Type B pancreatic cell (in vitro differentiated cells): ENCODE data around the gene MRPL28. TPM values are rescaled to one million over a fixed set of nuclear protein-coding genes. Genes with fewer than 3 reads are reported as not detected.
A peak's percentile ranks its signal among the peaks of the same experiment; 100 is the strongest.
"Not testable (repeated sequence)": the region's sequence is repeated elsewhere in the genome, so short reads cannot be mapped to it uniquely, and the experiment has no call there.

Experiments used
- DNase-seq: peaks from one replicate; pipeline ENCODE4 v3.0.0; 2021; ENCODE audit warnings: mixed read lengths; ENCODE audit not compliant: unreplicated experiment; ENCODE audit errors: extremely low spot score
- H3K27ac Mint-ChIP-seq: 2 replicates; pipeline ENCODE4 v1.8.0; 2021; ENCODE audit warnings: mild to moderate bottlenecking, mixed read lengths
- H3K27me3 Mint-ChIP-seq: 2 replicates; pipeline ENCODE4 v1.8.0; 2021; ENCODE audit warnings: mixed read lengths
- H3K36me3 Mint-ChIP-seq: 2 replicates; pipeline ENCODE4 v1.8.0; 2021; ENCODE audit warnings: mixed read lengths
- H3K4me1 Mint-ChIP-seq: one replicate; pipeline ENCODE4 v1.8.0; 2021; ENCODE audit warnings: mixed read lengths; ENCODE audit not compliant: unreplicated experiment
- H3K4me3 Mint-ChIP-seq: 2 replicates; pipeline ENCODE4 v1.8.0; 2021; ENCODE audit warnings: mild to moderate bottlenecking, mixed read lengths
- H3K9me3 Mint-ChIP-seq: 2 replicates; pipeline ENCODE4 v1.8.0; 2021; ENCODE audit warnings: mixed read lengths
- total RNA-seq: library from RNA; stranded (reverse); gene quantifications from 2 replicates; pipeline ENCODE4 v1.2.1, GENCODE V29; 2021; ENCODE audit warnings: low replicate concordance
- TF ChIP-seq, protein P1 (sequence below): fragments of 200-600 bp; sonication (generic); conservative IDR thresholded peaks from 2 replicates; pipeline ENCODE4 v1.5.0; 2021; ENCODE audit warnings: antibody characterized with exemption, mild to moderate bottlenecking

The MRPL28 gene
- total RNA-seq, 1 donor from 2014 or later = 75.3 TPM

DNA sequence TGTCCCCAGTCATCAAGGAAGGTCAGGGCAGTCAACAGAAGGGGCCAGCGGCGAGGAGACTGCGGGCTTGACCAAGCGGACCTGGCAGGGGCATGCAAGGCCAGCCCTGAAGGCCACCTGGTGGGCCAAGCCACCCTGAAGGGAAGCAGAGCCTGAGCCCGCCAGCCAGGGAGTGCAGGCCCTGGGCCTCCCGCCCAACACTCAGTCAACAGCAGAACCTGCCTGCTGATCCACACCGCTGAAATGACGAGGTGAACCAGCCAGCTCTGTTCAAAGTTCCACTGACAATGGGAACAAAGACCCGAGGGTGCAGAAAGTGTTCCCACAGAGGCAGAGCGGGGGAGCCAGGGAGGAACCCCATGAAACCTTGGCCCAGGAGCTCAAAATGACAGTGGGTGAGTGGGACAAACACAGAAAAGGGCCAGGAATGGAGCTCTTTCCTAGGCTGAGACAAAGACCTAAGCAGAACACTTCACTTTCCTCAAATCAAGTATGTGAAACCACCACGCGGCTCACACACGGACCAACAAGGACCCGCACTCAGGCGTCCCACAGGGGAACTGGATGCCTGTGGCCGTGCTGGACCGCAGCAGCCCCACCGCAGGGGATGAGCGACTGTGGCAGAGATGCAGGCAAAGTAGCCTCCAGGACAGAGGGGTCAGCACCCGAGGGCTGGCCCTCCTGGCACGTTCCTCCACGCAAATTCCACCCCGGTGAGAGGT lies 29.8 kb downstream of the MRPL28 start:
- Mint-ChIP-seq H3K9me3 (no peaks in the 10 kb centered on the region), H3K36me3 (peaks cover 22% of the 10 kb centered on the region), H3K27me3 (no peaks in the 10 kb centered on the region), H3K4me1 (no peaks in the 10 kb centered on the region), H3K4me3 (no peak overlapping the region), H3K27ac (no peak overlapping the region)
- TF ChIP-seq, protein P1, sequence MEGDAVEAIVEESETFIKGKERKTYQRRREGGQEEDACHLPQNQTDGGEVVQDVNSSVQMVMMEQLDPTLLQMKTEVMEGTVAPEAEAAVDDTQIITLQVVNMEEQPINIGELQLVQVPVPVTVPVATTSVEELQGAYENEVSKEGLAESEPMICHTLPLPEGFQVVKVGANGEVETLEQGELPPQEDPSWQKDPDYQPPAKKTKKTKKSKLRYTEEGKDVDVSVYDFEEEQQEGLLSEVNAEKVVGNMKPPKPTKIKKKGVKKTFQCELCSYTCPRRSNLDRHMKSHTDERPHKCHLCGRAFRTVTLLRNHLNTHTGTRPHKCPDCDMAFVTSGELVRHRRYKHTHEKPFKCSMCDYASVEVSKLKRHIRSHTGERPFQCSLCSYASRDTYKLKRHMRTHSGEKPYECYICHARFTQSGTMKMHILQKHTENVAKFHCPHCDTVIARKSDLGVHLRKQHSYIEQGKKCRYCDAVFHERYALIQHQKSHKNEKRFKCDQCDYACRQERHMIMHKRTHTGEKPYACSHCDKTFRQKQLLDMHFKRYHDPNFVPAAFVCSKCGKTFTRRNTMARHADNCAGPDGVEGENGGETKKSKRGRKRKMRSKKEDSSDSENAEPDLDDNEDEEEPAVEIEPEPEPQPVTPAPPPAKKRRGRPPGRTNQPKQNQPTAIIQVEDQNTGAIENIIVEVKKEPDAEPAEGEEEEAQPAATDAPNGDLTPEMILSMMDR = no peak
- no peak for DNase-seq

DNA sequence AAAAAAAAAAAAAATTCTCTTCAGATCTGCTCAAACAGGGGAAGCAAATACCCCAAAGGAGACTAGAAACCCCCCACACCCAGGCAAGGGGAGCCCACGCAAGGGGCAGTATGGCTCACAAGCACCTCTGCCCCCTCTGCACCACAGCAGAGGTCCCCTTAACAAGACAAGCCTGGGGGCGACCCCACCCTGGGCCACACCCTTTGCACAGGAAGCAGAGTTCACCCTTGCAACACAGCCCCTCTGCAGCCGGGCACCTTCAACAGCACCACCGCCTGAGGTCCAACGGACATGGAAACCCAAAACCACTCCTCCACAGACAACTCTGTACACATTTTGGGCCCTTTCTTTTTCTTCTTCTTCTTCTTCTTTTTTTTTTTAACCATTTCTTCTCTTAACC lies 30.7 kb downstream of the MRPL28 start:
- DNase-seq = no peak
- Mint-ChIP-seq H3K4me3 (no peak overlapping the region), H3K27me3 (no peaks in the 10 kb centered on the region), H3K9me3 (no peaks in the 10 kb centered on the region), H3K36me3 (peaks cover 18% of the 10 kb centered on the region), H3K27ac (no peak overlapping the region), H3K4me1 (no peaks in the 10 kb centered on the region)
- TF ChIP-seq, protein P1 = no peak

DNA sequence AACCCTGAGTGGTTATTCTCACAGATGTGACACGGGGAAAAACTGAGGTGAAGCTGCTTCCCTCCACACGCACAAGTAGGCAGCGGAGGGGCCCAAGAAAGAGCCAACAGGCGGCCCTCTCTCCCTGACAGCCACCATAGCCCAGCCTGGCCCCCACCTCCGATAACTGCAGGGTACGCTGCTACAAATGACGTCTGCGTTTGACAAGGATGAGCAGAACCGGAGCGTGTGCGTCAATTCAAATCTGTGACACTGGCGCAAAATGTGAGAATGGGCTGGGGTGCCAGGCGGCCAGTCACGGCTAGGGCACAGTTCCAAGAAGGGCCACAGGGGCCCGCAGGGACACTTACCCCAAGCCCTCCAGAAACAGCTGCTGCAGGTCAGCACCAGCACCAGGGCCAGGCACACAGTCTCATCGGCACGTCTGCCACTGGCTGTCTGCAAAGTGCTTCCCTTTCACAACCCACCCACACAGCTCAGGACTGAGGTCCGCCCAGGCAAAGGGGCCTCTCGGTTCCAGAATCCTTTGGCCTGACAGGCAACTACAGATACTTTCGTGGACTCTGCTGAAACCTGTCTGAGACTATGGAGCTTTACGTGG lies 32.3 kb downstream of the MRPL28 start:
- H3K4me3 Mint-ChIP-seq = no peak overlapping the region
- H3K9me3 Mint-ChIP-seq = no peaks in the 10 kb centered on the region
- TF ChIP-seq, protein P1 = no peak
- H3K27me3 Mint-ChIP-seq = no peaks in the 10 kb centered on the region
- H3K4me1 Mint-ChIP-seq = no peaks in the 10 kb centered on the region
- no peak for DNase-seq
- H3K27ac Mint-ChIP-seq = no peak overlapping the region
- peaks cover 17% of the 10 kb centered on the region for H3K36me3 Mint-ChIP-seq

DNA sequence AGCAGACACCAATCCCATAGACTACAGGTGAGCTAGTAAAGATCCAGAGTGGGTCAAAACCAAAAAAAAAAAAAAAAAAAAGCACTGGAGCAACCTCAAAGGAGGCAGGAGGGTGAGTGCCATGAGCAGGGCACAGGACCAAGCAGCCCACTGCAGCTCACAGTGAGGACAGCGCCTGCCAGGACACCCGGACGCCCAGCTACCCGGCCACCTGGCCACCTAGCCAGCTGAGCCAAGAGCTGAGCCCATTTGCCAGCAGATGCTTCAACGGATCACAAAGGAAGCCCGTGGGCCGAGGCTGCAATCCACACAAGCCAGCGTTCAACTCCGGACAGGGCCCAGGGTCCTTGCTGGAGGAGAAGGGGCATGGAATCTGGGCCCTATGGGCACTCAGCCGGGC lies 32.9 kb downstream of the MRPL28 start:
- Mint-ChIP-seq H3K27ac (no peak overlapping the region), H3K36me3 (peaks cover 17% of the 10 kb centered on the region), H3K4me1 (peaks cover 3% of the 10 kb centered on the region), H3K27me3 (no peaks in the 10 kb centered on the region), H3K9me3 (no peaks in the 10 kb centered on the region), H3K4me3 (no peak overlapping the region)
- TF ChIP-seq, protein P1 = no peak
- no peak for DNase-seq

DNA sequence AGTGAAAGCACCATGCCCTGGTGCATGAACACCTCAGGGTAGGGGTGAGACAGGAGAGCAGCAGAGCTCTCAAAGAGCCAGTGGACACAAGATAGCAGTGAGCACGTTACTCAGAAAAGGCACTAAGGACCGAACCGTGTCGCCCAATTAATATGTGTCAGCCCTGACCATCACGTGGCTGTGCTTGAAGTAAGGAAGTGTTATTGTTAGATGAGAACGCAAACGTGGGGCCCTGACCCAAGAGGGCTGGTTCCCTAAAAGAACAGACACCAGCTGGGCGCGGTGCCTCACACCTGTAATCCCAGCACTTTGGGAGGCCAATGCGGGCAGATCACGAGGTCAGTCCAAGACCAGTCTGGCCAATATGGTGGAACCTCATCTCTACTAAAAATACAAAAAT lies 34.1 kb downstream of the MRPL28 start:
- Mint-ChIP-seq H3K4me1 (peaks cover 11% of the 10 kb centered on the region), H3K27me3 (no peaks in the 10 kb centered on the region), H3K9me3 (no peaks in the 10 kb centered on the region), H3K27ac (no peak overlapping the region), H3K4me3 (no peak overlapping the region), H3K36me3 (peaks cover 13% of the 10 kb centered on the region)
- TF ChIP-seq, protein P1 = no peak
- no peak for DNase-seq

DNA sequence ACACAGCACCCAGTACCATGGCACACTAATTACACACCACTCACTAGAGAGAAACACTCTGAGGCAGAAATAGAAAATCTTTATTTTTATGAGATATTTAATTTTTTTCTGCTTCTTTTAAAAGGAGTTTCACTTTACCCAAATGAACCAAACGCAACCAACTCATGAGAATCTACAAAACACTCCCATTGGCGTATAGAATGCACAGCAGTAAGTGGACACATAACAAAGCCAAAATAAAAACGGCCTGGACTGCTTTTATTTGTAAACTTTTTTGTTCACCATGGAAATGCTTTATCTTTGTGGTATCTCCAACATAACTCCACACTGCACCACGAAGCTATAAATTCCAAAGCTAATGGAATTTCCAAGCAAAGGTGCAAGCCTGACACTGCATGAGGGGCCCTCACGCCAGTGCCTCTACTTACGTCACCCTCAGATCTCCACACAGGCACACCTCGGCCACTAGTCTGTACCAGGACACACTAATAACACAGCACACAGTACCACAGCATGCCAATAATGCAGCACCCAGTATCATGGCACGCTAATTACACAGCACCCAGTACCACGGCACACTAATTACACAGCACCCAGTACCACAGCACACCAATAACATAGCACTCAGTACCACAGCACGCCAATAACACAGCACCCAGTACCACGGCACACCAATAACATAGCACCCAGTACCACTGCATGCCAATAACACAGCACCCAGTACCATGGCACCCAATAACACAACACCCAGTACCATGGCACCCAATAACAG lies 35.3 kb downstream of the MRPL28 start:
- H3K36me3 Mint-ChIP-seq = peaks cover 12% of the 10 kb centered on the region
- not testable (repeated sequence) for DNase-seq, H3K9me3 Mint-ChIP-seq, H3K27me3 Mint-ChIP-seq, H3K4me3 Mint-ChIP-seq
- peak overlapping the region; percentile 51 for H3K27ac Mint-ChIP-seq
- peaks cover 22% of the 10 kb centered on the region for H3K4me1 Mint-ChIP-seq

DNA sequence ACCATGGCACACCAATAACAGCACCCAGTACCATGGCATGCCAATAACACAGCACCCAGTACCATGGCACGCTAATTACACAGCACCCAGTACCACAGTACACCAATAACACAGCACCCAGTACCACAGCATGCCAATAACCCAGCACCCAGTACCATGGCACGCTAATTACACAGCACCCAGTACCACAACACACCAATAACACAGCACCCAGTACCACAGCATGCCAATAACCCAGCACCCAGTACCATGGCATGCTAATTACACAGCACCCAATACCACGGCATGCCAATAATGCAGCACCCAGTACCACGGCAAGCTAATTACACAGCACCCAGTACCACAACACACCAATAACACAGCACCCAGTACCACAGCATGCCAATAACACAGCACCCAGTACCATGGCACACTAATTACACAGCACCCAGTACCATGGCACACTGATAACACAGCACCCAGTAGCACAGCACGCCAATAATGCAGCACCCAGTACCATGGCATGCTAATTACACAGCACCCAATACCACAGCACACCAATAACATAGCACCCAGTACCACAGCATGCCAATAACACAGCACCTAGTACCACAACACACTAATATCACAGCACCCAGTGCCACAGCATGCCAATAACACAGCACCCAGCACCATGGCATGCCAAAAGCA lies 36.0 kb downstream of the MRPL28 start:
- H3K4me1 Mint-ChIP-seq = peaks cover 22% of the 10 kb centered on the region
- DNase-seq, H3K27me3 Mint-ChIP-seq, H3K36me3 Mint-ChIP-seq, H3K27ac Mint-ChIP-seq, H3K9me3 Mint-ChIP-seq, H3K4me3 Mint-ChIP-seq: not testable (repeated sequence)
